HL-60 (cell line): ENCODE measurements around the gene FARP2.

Source experiments
- POLR2AphosphoS5 ChIP-seq: IDR thresholded peaks from 2 replicates; pipeline ENCODE4 v1.6.1; 2012; ENCODE audit warnings: low read depth
- TF ChIP-seq, protein P1 (sequence below): IDR thresholded peaks from 2 replicates; pipeline ENCODE4 v1.6.1; 2012; ENCODE audit warnings: low read depth; ENCODE audit not compliant: insufficient replicate concordance
- TF ChIP-seq, protein P2 (sequence below): IDR thresholded peaks from one replicate; pipeline ENCODE4 v1.5.1; 2011; ENCODE audit warnings: low read length, control low read depth, inconsistent platforms; ENCODE audit not compliant: insufficient read depth

GRCh38 chr2:241412144-241412543, 56.1 kb downstream of the FARP2 start:
- no peak for TF ChIP-seq POLR2AphosphoS5
- TF ChIP-seq, protein P1, sequence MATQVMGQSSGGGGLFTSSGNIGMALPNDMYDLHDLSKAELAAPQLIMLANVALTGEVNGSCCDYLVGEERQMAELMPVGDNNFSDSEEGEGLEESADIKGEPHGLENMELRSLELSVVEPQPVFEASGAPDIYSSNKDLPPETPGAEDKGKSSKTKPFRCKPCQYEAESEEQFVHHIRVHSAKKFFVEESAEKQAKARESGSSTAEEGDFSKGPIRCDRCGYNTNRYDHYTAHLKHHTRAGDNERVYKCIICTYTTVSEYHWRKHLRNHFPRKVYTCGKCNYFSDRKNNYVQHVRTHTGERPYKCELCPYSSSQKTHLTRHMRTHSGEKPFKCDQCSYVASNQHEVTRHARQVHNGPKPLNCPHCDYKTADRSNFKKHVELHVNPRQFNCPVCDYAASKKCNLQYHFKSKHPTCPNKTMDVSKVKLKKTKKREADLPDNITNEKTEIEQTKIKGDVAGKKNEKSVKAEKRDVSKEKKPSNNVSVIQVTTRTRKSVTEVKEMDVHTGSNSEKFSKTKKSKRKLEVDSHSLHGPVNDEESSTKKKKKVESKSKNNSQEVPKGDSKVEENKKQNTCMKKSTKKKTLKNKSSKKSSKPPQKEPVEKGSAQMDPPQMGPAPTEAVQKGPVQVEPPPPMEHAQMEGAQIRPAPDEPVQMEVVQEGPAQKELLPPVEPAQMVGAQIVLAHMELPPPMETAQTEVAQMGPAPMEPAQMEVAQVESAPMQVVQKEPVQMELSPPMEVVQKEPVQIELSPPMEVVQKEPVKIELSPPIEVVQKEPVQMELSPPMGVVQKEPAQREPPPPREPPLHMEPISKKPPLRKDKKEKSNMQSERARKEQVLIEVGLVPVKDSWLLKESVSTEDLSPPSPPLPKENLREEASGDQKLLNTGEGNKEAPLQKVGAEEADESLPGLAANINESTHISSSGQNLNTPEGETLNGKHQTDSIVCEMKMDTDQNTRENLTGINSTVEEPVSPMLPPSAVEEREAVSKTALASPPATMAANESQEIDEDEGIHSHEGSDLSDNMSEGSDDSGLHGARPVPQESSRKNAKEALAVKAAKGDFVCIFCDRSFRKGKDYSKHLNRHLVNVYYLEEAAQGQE: no peak
- TF ChIP-seq, protein P2, sequence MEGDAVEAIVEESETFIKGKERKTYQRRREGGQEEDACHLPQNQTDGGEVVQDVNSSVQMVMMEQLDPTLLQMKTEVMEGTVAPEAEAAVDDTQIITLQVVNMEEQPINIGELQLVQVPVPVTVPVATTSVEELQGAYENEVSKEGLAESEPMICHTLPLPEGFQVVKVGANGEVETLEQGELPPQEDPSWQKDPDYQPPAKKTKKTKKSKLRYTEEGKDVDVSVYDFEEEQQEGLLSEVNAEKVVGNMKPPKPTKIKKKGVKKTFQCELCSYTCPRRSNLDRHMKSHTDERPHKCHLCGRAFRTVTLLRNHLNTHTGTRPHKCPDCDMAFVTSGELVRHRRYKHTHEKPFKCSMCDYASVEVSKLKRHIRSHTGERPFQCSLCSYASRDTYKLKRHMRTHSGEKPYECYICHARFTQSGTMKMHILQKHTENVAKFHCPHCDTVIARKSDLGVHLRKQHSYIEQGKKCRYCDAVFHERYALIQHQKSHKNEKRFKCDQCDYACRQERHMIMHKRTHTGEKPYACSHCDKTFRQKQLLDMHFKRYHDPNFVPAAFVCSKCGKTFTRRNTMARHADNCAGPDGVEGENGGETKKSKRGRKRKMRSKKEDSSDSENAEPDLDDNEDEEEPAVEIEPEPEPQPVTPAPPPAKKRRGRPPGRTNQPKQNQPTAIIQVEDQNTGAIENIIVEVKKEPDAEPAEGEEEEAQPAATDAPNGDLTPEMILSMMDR: no peak
